ENCODE measurements around the gene SMC5. TPM values are rescaled to one million over a fixed set of nuclear protein-coding genes. Genes with fewer than 3 reads are reported as not detected.
"Not testable (repeated sequence)": the region's sequence is repeated elsewhere in the genome, so short reads cannot be mapped to it uniquely, and the experiment has no call there.

Gene SMC5
- total RNA-seq, 1 donor from 2014 or later = 51.0 TPM

DNA sequence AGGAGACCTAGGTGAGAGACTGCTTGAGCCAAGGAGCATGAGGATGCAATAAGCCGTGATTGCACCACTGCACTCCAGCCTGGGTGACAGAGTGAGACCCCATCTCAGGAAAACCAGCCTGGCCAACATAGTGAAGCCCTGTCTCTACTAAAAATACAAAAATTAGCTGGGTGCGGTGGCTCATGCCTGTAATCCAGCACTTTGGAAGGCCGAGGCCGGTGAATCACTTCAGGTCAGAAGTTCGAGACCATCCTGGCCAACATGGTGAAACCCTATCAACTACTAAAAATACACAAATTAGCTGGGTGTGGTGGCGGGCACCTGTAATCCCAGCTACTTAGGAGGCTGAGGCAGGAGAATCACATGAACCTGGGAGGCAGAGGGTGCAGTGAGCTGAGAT, 142.5 kb downstream of the SMC5 start:
- H3K9me3 Mint-ChIP-seq; DNase-seq (ENCODE audit: low spot score); H3K4me3 Mint-ChIP-seq (ENCODE audit: low read depth); H3K27me3 Mint-ChIP-seq (ENCODE audit: low read depth); H3K27ac Mint-ChIP-seq; H3K36me3 Mint-ChIP-seq (ENCODE audit: low read depth); intact Hi-C loops (cut with micrococcal nuclease): not testable (repeated sequence)
- H3K4me1 Mint-ChIP-seq (ENCODE audit: low read depth) = peaks cover 45% of the 10 kb centered on the region

- H3K4me1 Mint-ChIP-seq (ENCODE audit: low read depth) = peaks cover 50% of the 10 kb centered on the region
- intact Hi-C loops (cut with micrococcal nuclease) = no loop called here
- no peaks in the 10 kb centered on the region for H3K9me3 Mint-ChIP-seq
- no peak for DNase-seq (ENCODE audit: low spot score)
- H3K4me3 Mint-ChIP-seq (ENCODE audit: low read depth) = no peak overlapping the region
- H3K27me3 Mint-ChIP-seq (ENCODE audit: low read depth) = no peaks in the 10 kb centered on the region
- peaks cover 5% of the 10 kb centered on the region for H3K36me3 Mint-ChIP-seq (ENCODE audit: low read depth)
- no peak overlapping the region for H3K27ac Mint-ChIP-seq
Measured at GRCh38 chr9:70402213-70402612, 143.4 kb downstream of the SMC5 start.

DNA sequence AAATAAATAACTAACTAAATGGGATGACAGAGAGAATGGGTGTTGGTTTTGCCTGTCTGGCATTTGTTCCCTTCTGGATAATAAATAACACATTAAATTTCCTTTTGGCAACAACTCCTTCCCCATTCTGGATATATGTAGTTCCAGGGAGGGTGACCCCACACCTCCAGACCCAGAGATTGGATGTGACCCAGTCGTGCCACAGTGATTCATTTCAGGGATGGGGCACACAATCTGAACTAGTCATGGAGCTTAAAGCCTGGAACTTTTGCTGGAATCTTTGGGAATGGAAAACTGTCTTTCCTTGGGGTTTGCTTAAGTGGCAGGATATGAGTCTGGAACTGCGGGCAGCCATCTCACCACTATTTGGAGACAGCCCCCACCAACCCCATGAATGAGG, 144.4 kb downstream of the SMC5 start:
- H3K27ac Mint-ChIP-seq = no peak overlapping the region
- H3K4me1 Mint-ChIP-seq (ENCODE audit: low read depth) = peaks cover 47% of the 10 kb centered on the region
- intact Hi-C loops (cut with micrococcal nuclease) = no loop called here
- H3K36me3 Mint-ChIP-seq (ENCODE audit: low read depth) = peaks cover 9% of the 10 kb centered on the region
- H3K4me3 Mint-ChIP-seq (ENCODE audit: low read depth) = no peak overlapping the region
- DNase-seq (ENCODE audit: low spot score) = no peak
- no peaks in the 10 kb centered on the region for H3K9me3 Mint-ChIP-seq
- no peaks in the 10 kb centered on the region for H3K27me3 Mint-ChIP-seq (ENCODE audit: low read depth)

DNA sequence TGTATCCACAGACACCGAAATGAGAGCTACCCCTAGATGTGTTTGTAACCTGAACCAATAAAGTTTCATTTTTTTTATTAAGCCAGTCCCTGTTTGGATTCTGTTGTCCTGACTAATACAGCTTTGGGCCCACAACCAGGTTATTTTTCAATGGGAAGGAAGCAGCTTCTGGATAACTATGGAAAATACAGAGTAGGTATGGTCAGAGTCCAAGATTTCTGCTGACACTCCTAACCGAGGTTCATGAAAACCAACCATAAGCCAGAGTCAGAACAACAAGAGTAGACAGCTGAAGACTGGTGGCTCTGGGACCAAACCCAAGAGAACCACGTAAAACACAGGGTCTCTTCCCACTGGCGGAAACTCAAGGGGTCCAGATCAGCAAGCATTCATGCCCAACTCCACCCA, 144.8 kb downstream of the SMC5 start:
- no peaks in the 10 kb centered on the region for H3K9me3 Mint-ChIP-seq
- H3K36me3 Mint-ChIP-seq (ENCODE audit: low read depth) = peaks cover 12% of the 10 kb centered on the region
- peaks cover 48% of the 10 kb centered on the region for H3K4me1 Mint-ChIP-seq (ENCODE audit: low read depth)
- H3K4me3 Mint-ChIP-seq (ENCODE audit: low read depth) = no peak overlapping the region
- H3K27ac Mint-ChIP-seq = no peak overlapping the region
- intact Hi-C loops (cut with micrococcal nuclease) = no loop called here
- H3K27me3 Mint-ChIP-seq (ENCODE audit: low read depth) = no peaks in the 10 kb centered on the region
- no peak for DNase-seq (ENCODE audit: low spot score)

DNA sequence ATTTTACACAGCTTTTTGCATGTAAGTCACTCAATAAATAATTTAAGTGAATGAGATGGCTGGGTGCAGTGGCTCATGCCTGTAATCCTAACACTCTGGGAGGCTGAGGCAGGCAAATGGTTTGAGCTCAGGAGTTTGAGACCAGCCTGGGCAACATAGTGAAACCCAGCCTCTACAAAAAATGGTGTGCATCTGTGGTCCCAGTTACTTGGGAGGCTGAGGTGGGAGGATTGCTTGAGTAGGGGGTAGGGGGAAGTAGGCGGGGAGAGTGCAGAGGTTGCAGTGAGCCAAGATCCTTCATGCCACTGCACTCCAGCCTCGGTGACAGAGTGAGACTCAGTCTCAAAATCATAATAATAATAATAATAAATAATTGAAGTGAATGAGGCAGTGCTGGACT, 145.5 kb downstream of the SMC5 start:
- intact Hi-C loops (cut with micrococcal nuclease) = no loop called here

More for the DNA sequence above, 145.5 kb downstream of the SMC5 start:
- peak overlapping the region; percentile 41 for H3K27ac Mint-ChIP-seq
- H3K27me3 Mint-ChIP-seq (ENCODE audit: low read depth) = no peaks in the 10 kb centered on the region
- H3K4me1 Mint-ChIP-seq (ENCODE audit: low read depth) = peaks cover 44% of the 10 kb centered on the region
- DNase-seq (ENCODE audit: low spot score) = no peak
- H3K4me3 Mint-ChIP-seq (ENCODE audit: low read depth) = no peak overlapping the region
- H3K36me3 Mint-ChIP-seq (ENCODE audit: low read depth) = peaks cover 12% of the 10 kb centered on the region
- no peaks in the 10 kb centered on the region for H3K9me3 Mint-ChIP-seq

Other genes with a start within 250 kb of the SMC5 start
- not detected in 2 replicates for gene MAMDC2, start 215.1 kb upstream of the SMC5 start, total RNA-seq
- gene KLF9, start 155.7 kb downstream of the SMC5 start, total RNA-seq = 13.5 and 13.7 TPM in 2 replicates